ENCODE data around the gene TSHZ2. TPM values are rescaled to one million over a fixed set of nuclear protein-coding genes. Genes with fewer than 3 reads are reported as not detected.

The TSHZ2 gene
- total and polyA plus RNA-seq, 2 of the 4 experiments (the other 2 are of a cell fraction), result under 0.01 to 0.02 TPM

GRCh38 chr20:53294804-53295203 lies 322.6 kb downstream of the TSHZ2 start:
- BruUV-seq (replicated peaks), result no TSS peak
- Histone ChIP-seq H3K4me3 (ENCODE audit: insufficient read depth, low read depth, low read length) (no peak overlapping the region), H3K79me1 (ENCODE audit: low read depth in 1 of 2, low read length in 2 of 2) (no peaks in the 10 kb centered on the region), H2BK5ac (ENCODE audit: low read depth, low read length, poor library complexity, severe bottlenecking) (no peak overlapping the region), H4K20me1 (ENCODE audit: insufficient read depth, low read length) (no peaks in the 10 kb centered on the region), H3K4me2 (ENCODE audit: low read depth, low read length) (no peak overlapping the region), H3K9me3 (ENCODE audit: control insufficient read depth, insufficient read depth, low read length) (no peaks in the 10 kb centered on the region), H3K14ac (replicated peaks; ENCODE audit: low read depth, low read length) (no peak overlapping the region), H3K27me3 (ENCODE audit: control insufficient read depth, insufficient read depth, low read length) (no peaks in the 10 kb centered on the region), H3K4ac (ENCODE audit: low read depth, low read length) (no peak overlapping the region), H3K4me1 (ENCODE audit: control insufficient read depth, insufficient read depth, low read length) (no peaks in the 10 kb centered on the region; the same call in 1 of the 2 replicates), H4K5ac (ENCODE audit: low read depth, low read length) (no peak overlapping the region), H3K9ac (ENCODE audit: low read depth, low read length) (no peak overlapping the region), H3K18ac (ENCODE audit: low read depth, low read length) (no peak overlapping the region), H2AK9ac (replicated peaks; ENCODE audit: low read depth, low read length, poor library complexity) (no peak overlapping the region), H4K91ac (ENCODE audit: insufficient read depth, low read depth, low read length) (no peak overlapping the region), H2BK20ac (ENCODE audit: low read depth, low read length) (no peak overlapping the region), H3K23ac (ENCODE audit: low read depth, low read length) (no peak overlapping the region), H4K8ac (ENCODE audit: low read depth in 2 of 2, low read length in 2 of 2) (no peak overlapping the region), H3K9me1 (ENCODE audit: insufficient read depth, low read length) (no peaks in the 10 kb centered on the region), H2AFZ (replicated peaks; ENCODE audit: low read length, poor library complexity) (no peak overlapping the region), H3K56ac (ENCODE audit: extremely low read depth, insufficient read depth, low read length) (no peak overlapping the region), H3K27ac (ENCODE audit: insufficient read depth, low read length) (no peak overlapping the region), H2BK15ac (ENCODE audit: low read depth, low read length) (no peak overlapping the region), H2BK120ac (ENCODE audit: low read depth, low read length) (no peak overlapping the region), H3K36me3 (ENCODE audit: control insufficient read depth, insufficient read depth, low read length) (no peaks in the 10 kb centered on the region), H2AK5ac (ENCODE audit: low read depth, low read length) (no peak overlapping the region)
- POLR2A ChIA-PET (ENCODE audit: unreplicated experiment), result no interaction called here
- DNase-seq (no peak), ATAC-seq (ENCODE audit: low read depth) (no peak)
- CTCF ChIA-PET, result no interaction called here
- in situ Hi-C loops (cut with MboI; ENCODE audit: low sequenced_read_pairs), result no loop called here
- peak; percentile 40; the same call in 1 of the 2 replicates for TF ChIP-seq NFE2L2 (IDR thresholded peaks at IDR 0.05; ENCODE audit: low read depth, low read length)
- TF ChIP-seq RAD21 (IDR thresholded peaks at IDR 0.05; ENCODE audit: low read length), result no peak
- dilution Hi-C loops (cut with HindIII; ENCODE audit: low sequenced_read_pairs, unreplicated experiment), result no loop called here
- no CpG with 5 or more reads among the region's 3 CpGs for WGBS, 2 experiments (ENCODE audit: extremely low coverage in 2 of 2, insufficient read length in 1 of 2)
- intact Hi-C loops (cut with micrococcal nuclease), result no loop called here

Data from IMR-90 (cell line).